Muscle of back (tissue), 11 donors: ENCODE measurements around the gene FAM83E. TPM values are rescaled to one million over a fixed set of nuclear protein-coding genes. Genes with fewer than 3 reads are reported as not detected.
A peak's percentile ranks its signal among the peaks of the same experiment; 100 is the strongest.

Experiments used
- DNase-seq, 3 donors: peaks; one replicate each; pipeline versions ENCODE4 v3.0.0 to v3.0.0-alpha.2; 2013
- polyA plus RNA-seq, 10 donors: library from polyadenylated mRNA; unstranded; fragments of 120-200 nt; gene quantifications; one replicate each; pipeline ENCODE4 v1.2.1, GENCODE V29; 2013; ENCODE audit not compliant: insufficient read length in 10 of 10

Gene FAM83E
- polyA plus RNA-seq, 10 donors = 0.16 to 1.8 (median 0.24) TPM; not detected in 5

- DNase-seq = no peak
These were observed 13.8 kb upstream of the FAM83E start for GRCh38 chr19:48628486-48629296.

GRCh38 chr19:48627865-48628314 is 13.0 kb upstream of the FAM83E start:
- DNase-seq = no peak

GRCh38 chr19:48627201-48627864 is 12.5 kb upstream of the FAM83E start:
- DNase-seq = no peak

- DNase-seq = no peak
These were observed 11.0 kb upstream of the FAM83E start for GRCh38 chr19:48625891-48626327.

- no peak for DNase-seq
These were observed 10.2 kb upstream of the FAM83E start for GRCh38 chr19:48624791-48625723.

- DNase-seq = peak; percentile 97 to 99 (median 98)
These were observed 9.3 kb upstream of the FAM83E start for GRCh38 chr19:48624067-48624594.

GRCh38 chr19:48623556-48624066 is 8.7 kb upstream of the FAM83E start:
- DNase-seq = no peak

- no peak for DNase-seq
These were observed 5.1 kb upstream of the FAM83E start for GRCh38 chr19:48619692-48620585.

- DNase-seq = peak; percentile 99 to 100 (median 100)
These were observed 4.2 kb upstream of the FAM83E start, which contains the start of the genes RPL18 and SPHK2 for GRCh38 chr19:48618916-48619691. RPL18 (minus strand) TSS chr19:48619178; CDS start chr19:48619143, 35 bp downstream. SPHK2 (plus strand) TSS chr19:48619506; CDS start chr19:48620515, 1,009 bp downstream.

- no peak for DNase-seq
These were observed 3.5 kb upstream of the FAM83E start for GRCh38 chr19:48618278-48618915.

- peak in 1 of 3 donors; percentile 64 for DNase-seq
These were observed 2.5 kb upstream of the FAM83E start for GRCh38 chr19:48617146-48617937.

- no peak for DNase-seq
These were observed 1.7 kb upstream of the FAM83E start for GRCh38 chr19:48616491-48617056.

- no peak for DNase-seq
These were observed 1.2 kb upstream of the FAM83E start for GRCh38 chr19:48616041-48616436.

GRCh38 chr19:48615231-48616040 is 560 bp upstream of the FAM83E start:
- no peak for DNase-seq

- DNase-seq = no peak
These were observed 932 bp downstream of the FAM83E start for GRCh38 chr19:48613852-48614435.
